ENCODE results near the gene IL22RA2. TPM values are rescaled to one million over a fixed set of nuclear protein-coding genes. Genes with fewer than 3 reads are reported as not detected.

IL22RA2 gene
- polyA plus RNA-seq, 3 donors, result not detected

DNA sequence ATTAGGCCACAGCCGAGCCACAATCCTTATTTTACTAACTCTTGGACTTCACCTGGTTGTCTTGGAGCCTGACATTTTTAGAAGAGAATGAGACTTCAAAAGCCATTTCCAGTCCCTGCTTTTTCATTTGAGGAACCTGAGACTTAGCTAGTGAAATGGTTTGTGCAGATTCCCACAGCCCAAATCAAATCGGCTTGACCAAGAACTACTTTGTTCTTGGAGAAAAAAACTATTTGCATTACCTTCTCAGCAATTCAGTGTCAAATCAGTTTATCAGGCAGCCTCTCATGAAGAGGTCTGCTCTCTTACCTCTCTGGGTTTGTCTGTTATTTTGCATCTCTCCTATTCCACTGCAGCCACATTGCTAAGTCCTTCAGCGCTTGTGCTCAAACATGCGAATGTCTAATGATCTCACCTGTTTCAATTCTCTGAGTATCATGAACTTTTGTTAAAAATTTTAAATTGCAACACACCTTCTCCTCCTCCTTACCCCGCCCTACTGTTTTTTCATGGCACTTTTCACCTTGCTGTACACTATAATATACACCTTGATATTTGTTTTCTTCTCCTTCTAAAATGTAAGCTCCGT lies 46.3 kb upstream of the IL22RA2 start:
- WGBS (ENCODE audit: insufficient coverage), result no CpG with 5 or more reads among the region's 6 CpGs
- Histone ChIP-seq H3K27ac (ENCODE audit: low read depth in 1 of 2, low read length in 2 of 2) (peak overlapping the region; percentile 99), H3K4me3 (replicated peaks in 1 of 3; ENCODE audit: low read depth in 2 of 3, low read length in 3 of 3) (peak overlapping the region; percentile 18 to 94 (median 20)), H3K36me3 (replicated peaks in 1 of 2; ENCODE audit: control insufficient read depth in 1 of 2, insufficient read depth in 2 of 2, low read length in 2 of 2) (peaks cover 0 to 9% of the 10 kb centered on the region in 2 donors), H3K27me3 (ENCODE audit: control insufficient read depth in 2 of 2, insufficient read depth in 2 of 2, low read length in 2 of 2) (no peaks in the 10 kb centered on the region), H3K4me2 (replicated peaks; ENCODE audit: extremely low read depth, low read length, poor library complexity, severe bottlenecking) (peak overlapping the region; percentile 97), H3K79me2 (ENCODE audit: insufficient read depth, low read length) (peaks cover 69% of the 10 kb centered on the region), H3K4me1 (ENCODE audit: control insufficient read depth in 1 of 2, insufficient read depth in 2 of 2, low read length in 2 of 2) (peaks cover 79 to 84% of the 10 kb centered on the region in 2 donors), H3K9me3 (replicated peaks in 1 of 2; ENCODE audit: control insufficient read depth in 1 of 2, insufficient read depth in 1 of 2, low read length in 2 of 2) (no peaks in the 10 kb centered on the region), H4K20me1 (ENCODE audit: insufficient read depth, low read length) (peaks cover 34% of the 10 kb centered on the region), H2AFZ (ENCODE audit: insufficient read depth, low read depth, low read length, poor library complexity, severe bottlenecking) (no peak overlapping the region), H3K9ac (ENCODE audit: insufficient read depth, low read length, poor library complexity, severe bottlenecking) (peak overlapping the region; percentile 99)
- Mint-ChIP-seq H3K4me1 (peaks cover 76% of the 10 kb centered on the region), H3K27ac (peak overlapping the region; percentile 99 to 100 (median 100)), H3K27me3 (ENCODE audit: low read depth in 3 of 3) (peaks cover 0 to 9% (median 0%) of the 10 kb centered on the region in 3 donors), H3K4me3 (peak overlapping the region; percentile 94 to 99), H3K36me3 (peaks cover 24 to 32% of the 10 kb centered on the region in 2 donors), H3K9me3 (peaks cover 0 to 4% (median 0%) of the 10 kb centered on the region in 7 donors)
- no peak for DNase-seq
- intact Hi-C loops (cut with micrococcal nuclease), result loop anchor here in 1 of 2 donors (2.0 to 5.0 kb wide), 4 partner anchors 21 to 93 kb away; no protein-coding TSS in a partner anchor
- TF ChIP-seq, protein P1, sequence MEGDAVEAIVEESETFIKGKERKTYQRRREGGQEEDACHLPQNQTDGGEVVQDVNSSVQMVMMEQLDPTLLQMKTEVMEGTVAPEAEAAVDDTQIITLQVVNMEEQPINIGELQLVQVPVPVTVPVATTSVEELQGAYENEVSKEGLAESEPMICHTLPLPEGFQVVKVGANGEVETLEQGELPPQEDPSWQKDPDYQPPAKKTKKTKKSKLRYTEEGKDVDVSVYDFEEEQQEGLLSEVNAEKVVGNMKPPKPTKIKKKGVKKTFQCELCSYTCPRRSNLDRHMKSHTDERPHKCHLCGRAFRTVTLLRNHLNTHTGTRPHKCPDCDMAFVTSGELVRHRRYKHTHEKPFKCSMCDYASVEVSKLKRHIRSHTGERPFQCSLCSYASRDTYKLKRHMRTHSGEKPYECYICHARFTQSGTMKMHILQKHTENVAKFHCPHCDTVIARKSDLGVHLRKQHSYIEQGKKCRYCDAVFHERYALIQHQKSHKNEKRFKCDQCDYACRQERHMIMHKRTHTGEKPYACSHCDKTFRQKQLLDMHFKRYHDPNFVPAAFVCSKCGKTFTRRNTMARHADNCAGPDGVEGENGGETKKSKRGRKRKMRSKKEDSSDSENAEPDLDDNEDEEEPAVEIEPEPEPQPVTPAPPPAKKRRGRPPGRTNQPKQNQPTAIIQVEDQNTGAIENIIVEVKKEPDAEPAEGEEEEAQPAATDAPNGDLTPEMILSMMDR (IDR thresholded peaks at IDR 0.05), result no peak

DNA sequence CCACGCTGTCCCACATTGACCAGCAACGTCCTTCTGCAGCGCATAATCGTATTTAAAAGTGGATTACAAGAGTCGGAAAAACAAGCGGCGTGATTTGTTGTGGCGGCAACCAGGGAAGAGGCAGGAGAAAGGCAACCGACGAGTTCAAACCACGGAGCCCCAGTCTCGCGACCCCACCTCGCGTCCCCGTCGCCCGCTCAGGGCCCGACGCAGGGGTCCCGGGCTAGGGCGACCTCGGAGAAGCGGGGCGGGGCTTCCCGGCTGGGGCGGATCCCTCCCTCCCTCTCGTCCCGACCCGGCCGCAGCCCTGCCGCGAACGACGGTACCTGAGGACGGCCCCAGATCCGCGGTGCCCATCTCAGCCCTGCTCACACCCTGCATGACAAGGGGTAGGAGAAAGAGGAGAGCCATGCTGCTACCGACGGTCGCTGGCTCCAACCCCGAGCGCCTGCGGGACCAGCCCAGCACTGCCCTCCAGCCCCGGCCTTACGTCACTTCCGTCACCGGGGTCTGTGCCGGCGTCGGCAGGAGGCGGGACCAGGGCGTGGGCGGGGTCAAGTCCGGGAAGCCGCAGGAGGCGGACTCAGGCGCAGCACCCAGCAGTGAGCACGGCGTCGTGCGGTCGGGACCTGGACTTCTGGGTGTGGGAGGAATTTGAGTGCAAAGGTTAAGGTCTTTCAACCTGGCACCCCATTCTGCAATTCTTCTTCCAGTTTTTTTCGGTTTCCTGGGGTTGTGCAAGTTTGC lies 45.6 kb upstream of the IL22RA2 start, which contains the start of gene IFNGR1:
Gene IFNGR1, minus strand, starts transcription at position 469 of the 747 bp plus-strand sequence. Its CDS starts 58 bp downstream, at position 411.
- H3K27ac Mint-ChIP-seq, result peak within 1 kb of the TSS; percentile 99 to 100 (median 100)
- Histone ChIP-seq H3K4me1 (ENCODE audit: control insufficient read depth in 1 of 2, insufficient read depth in 2 of 2, low read length in 2 of 2) (peaks cover 79 to 84% of the 10 kb centered on the region in 2 donors), H3K4me2 (replicated peaks; ENCODE audit: extremely low read depth, low read length, poor library complexity, severe bottlenecking) (peak within 1 kb of the TSS; percentile 97), H3K9ac (ENCODE audit: insufficient read depth, low read length, poor library complexity, severe bottlenecking) (peak within 1 kb of the TSS; percentile 99), H3K9me3 (replicated peaks in 1 of 2; ENCODE audit: control insufficient read depth in 1 of 2, insufficient read depth in 1 of 2, low read length in 2 of 2) (no peaks in the 10 kb centered on the region), H3K36me3 (replicated peaks in 1 of 2; ENCODE audit: control insufficient read depth in 1 of 2, insufficient read depth in 2 of 2, low read length in 2 of 2) (peaks cover 0 to 15% of the 10 kb centered on the region in 2 donors), H4K20me1 (ENCODE audit: insufficient read depth, low read length) (peaks cover 41% of the 10 kb centered on the region), H3K4me3 (replicated peaks in 1 of 3; ENCODE audit: low read depth in 2 of 3, low read length in 3 of 3) (peak within 1 kb of the TSS; percentile 68 to 94 (median 90)), H3K27me3 (ENCODE audit: control insufficient read depth in 2 of 2, insufficient read depth in 2 of 2, low read length in 2 of 2) (no peaks in the 10 kb centered on the region), H3K79me2 (ENCODE audit: insufficient read depth, low read length) (peaks cover 75% of the 10 kb centered on the region), H2AFZ (ENCODE audit: insufficient read depth, low read depth, low read length, poor library complexity, severe bottlenecking) (no peak within 1 kb of the TSS), H3K27ac (ENCODE audit: low read depth in 1 of 2, low read length in 2 of 2) (peak within 1 kb of the TSS; percentile 99)
- H3K9me3 Mint-ChIP-seq, result peaks cover 0 to 1% (median 0%) of the 10 kb centered on the region in 7 donors
- TF ChIP-seq, protein P1 (IDR thresholded peaks at IDR 0.05), result no peak
- peaks cover 76% of the 10 kb centered on the region for H3K4me1 Mint-ChIP-seq
- DNase-seq, result peak; percentile 93 to 97 (median 97)
- peaks cover 0 to 4% (median 0%) of the 10 kb centered on the region in 3 donors for H3K27me3 Mint-ChIP-seq (ENCODE audit: low read depth in 3 of 3)
- 0% methylated on average over 39 of the region's 64 CpGs for WGBS (ENCODE audit: insufficient coverage)
- peak within 1 kb of the TSS; percentile 94 to 99 for H3K4me3 Mint-ChIP-seq
- intact Hi-C loops (cut with micrococcal nuclease), result loop anchor here in 1 of 2 donors (2.0 to 5.0 kb wide), 3 partner anchors 22 to 93 kb away; no protein-coding TSS in a partner anchor
- peaks cover 31 to 38% of the 10 kb centered on the region in 2 donors for H3K36me3 Mint-ChIP-seq

All from CD14-positive monocyte (primary cell).